Effector memory CD8-positive, alpha-beta T cell (primary cell): ENCODE results near the gene EGFLAM.

Source experiments
- ATAC-seq: fragments of 150-1000 bp; cut with Tn5 transposase; replicated peaks from 2 replicates; pipeline ENCODE4 v1.10.0; 2021; ENCODE audit warnings: mild to moderate bottlenecking, moderate library complexity
- DNase-seq, 3 experiments: peaks; one replicate each; pipeline ENCODE4 v3.0.0; 2021
- H3K27ac Mint-ChIP-seq, 2 donors: one replicate each; pipeline ENCODE4 v1.8.0; 2022; ENCODE audit warnings: mild to moderate bottlenecking in 2 of 2, mixed read lengths in 2 of 2, moderate library complexity in 2 of 2
- H3K27me3 Mint-ChIP-seq, 2 donors: one replicate each; pipeline ENCODE4 v1.8.0; 2022; ENCODE audit warnings: mixed read lengths in 2 of 2
- H3K36me3 Mint-ChIP-seq: one replicate; pipeline ENCODE4 v1.8.0; 2022; ENCODE audit warnings: mild to moderate bottlenecking, moderate library complexity, mixed read lengths; ENCODE audit not compliant: insufficient read depth
- H3K4me1 Mint-ChIP-seq, 2 donors: one replicate each; pipeline ENCODE4 v1.8.0; 2022; ENCODE audit warnings: low read depth in 2 of 2, mixed read lengths in 2 of 2
- H3K4me3 Mint-ChIP-seq, 2 donors: one replicate each; pipeline ENCODE4 v1.8.0; 2022; ENCODE audit warnings: mild to moderate bottlenecking in 2 of 2, mixed read lengths in 2 of 2, moderate library complexity in 2 of 2
- H3K9me3 Mint-ChIP-seq, 2 donors: one replicate each; pipeline ENCODE4 v1.8.0; 2022; ENCODE audit warnings: mixed read lengths in 2 of 2

EGFLAM gene

GRCh38 chr5:38465061-38465460 lies 206.7 kb downstream of the EGFLAM start:
- ATAC-seq, result no peak
- H3K36me3 Mint-ChIP-seq, result no peaks in the 10 kb centered on the region
- no peak overlapping the region for H3K4me3 Mint-ChIP-seq
- H3K27me3 Mint-ChIP-seq, result peaks cover 23 to 31% of the 10 kb centered on the region in 2 donors
- DNase-seq, result no peak
- no peak overlapping the region for H3K27ac Mint-ChIP-seq
- H3K9me3 Mint-ChIP-seq, result no peaks in the 10 kb centered on the region
- H3K4me1 Mint-ChIP-seq, result peaks cover 5% of the 10 kb centered on the region in 2 donors

- no peak overlapping the region for H3K27ac Mint-ChIP-seq
- H3K4me1 Mint-ChIP-seq, result peaks cover 5% of the 10 kb centered on the region in 2 donors
- DNase-seq (no peak), ATAC-seq (no peak)
- peaks cover 15 to 23% of the 10 kb centered on the region in 2 donors for H3K27me3 Mint-ChIP-seq
- no peaks in the 10 kb centered on the region for H3K9me3 Mint-ChIP-seq
- no peak overlapping the region for H3K4me3 Mint-ChIP-seq
- no peaks in the 10 kb centered on the region for H3K36me3 Mint-ChIP-seq
Measured at GRCh38 chr5:38465702-38466423, 207.5 kb downstream of the EGFLAM start.

- no peaks in the 10 kb centered on the region for H3K9me3 Mint-ChIP-seq
- ATAC-seq, result no peak
Measured at GRCh38 chr5:38466424-38467189, 208.2 kb downstream of the EGFLAM start.

GRCh38 chr5:38467353-38468040 lies 209.1 kb downstream of the EGFLAM start:
- H3K36me3 Mint-ChIP-seq, result no peaks in the 10 kb centered on the region
- peaks cover under 1% of the 10 kb centered on the region in 2 donors for H3K4me1 Mint-ChIP-seq
- H3K4me3 Mint-ChIP-seq, result no peak overlapping the region
- H3K27me3 Mint-ChIP-seq, result peaks cover 19 to 28% of the 10 kb centered on the region in 2 donors
- H3K27ac Mint-ChIP-seq, result no peak overlapping the region
- ATAC-seq (no peak), DNase-seq (no peak)
- no peaks in the 10 kb centered on the region for H3K9me3 Mint-ChIP-seq

More at GRCh38 chr5:38466424-38467189, 208.2 kb downstream of the EGFLAM start:
- Mint-ChIP-seq H3K36me3 (no peaks in the 10 kb centered on the region), H3K4me1 (peaks cover 5% of the 10 kb centered on the region in 2 donors), H3K27ac (no peak overlapping the region), H3K4me3 (no peak overlapping the region), H3K27me3 (peaks cover 18 to 26% of the 10 kb centered on the region in 2 donors)
- no peak for DNase-seq

- Mint-ChIP-seq H3K27me3 (peaks cover 22 to 33% of the 10 kb centered on the region in 2 donors), H3K27ac (no peak overlapping the region), H3K9me3 (no peaks in the 10 kb centered on the region), H3K4me1 (peaks cover 0 to 2% of the 10 kb centered on the region in 2 donors), H3K36me3 (no peaks in the 10 kb centered on the region), H3K4me3 (no peak overlapping the region)
- ATAC-seq (no peak), DNase-seq (no peak)
Measured at GRCh38 chr5:38468202-38468673, 209.9 kb downstream of the EGFLAM start.

GRCh38 chr5:38468978-38469706 lies 210.8 kb downstream of the EGFLAM start:
- Mint-ChIP-seq H3K36me3 (no peaks in the 10 kb centered on the region), H3K4me1 (peaks cover 0 to 2% of the 10 kb centered on the region in 2 donors), H3K27me3 (peaks cover 31 to 38% of the 10 kb centered on the region in 2 donors), H3K4me3 (no peak overlapping the region), H3K27ac (no peak overlapping the region), H3K9me3 (no peaks in the 10 kb centered on the region)
- ATAC-seq, result no peak
- DNase-seq, result no peak

- Mint-ChIP-seq H3K4me1 (peaks cover 0 to 2% of the 10 kb centered on the region in 2 donors), H3K27ac (no peak overlapping the region), H3K27me3 (peaks cover 37 to 44% of the 10 kb centered on the region in 2 donors), H3K36me3 (no peaks in the 10 kb centered on the region), H3K9me3 (no peaks in the 10 kb centered on the region), H3K4me3 (no peak overlapping the region)
- no peak for ATAC-seq
- DNase-seq, result no peak
Measured at GRCh38 chr5:38469707-38470267, 211.4 kb downstream of the EGFLAM start.

GRCh38 chr5:38471709-38472108 lies 213.3 kb downstream of the EGFLAM start:
- Mint-ChIP-seq H3K27ac (no peak overlapping the region), H3K4me1 (peaks cover 0 to 2% of the 10 kb centered on the region in 2 donors), H3K27me3 (peaks cover 48 to 52% of the 10 kb centered on the region in 2 donors), H3K9me3 (no peaks in the 10 kb centered on the region), H3K4me3 (no peak overlapping the region), H3K36me3 (no peaks in the 10 kb centered on the region)
- ATAC-seq (no peak), DNase-seq (no peak)

- DNase-seq (no peak), ATAC-seq (no peak)
- Mint-ChIP-seq H3K4me3 (no peak overlapping the region), H3K27me3 (peaks cover 55 to 57% of the 10 kb centered on the region in 2 donors), H3K36me3 (no peaks in the 10 kb centered on the region), H3K4me1 (peaks cover 0 to 2% of the 10 kb centered on the region in 2 donors), H3K9me3 (no peaks in the 10 kb centered on the region), H3K27ac (no peak overlapping the region)
Measured at GRCh38 chr5:38472541-38472940, 214.2 kb downstream of the EGFLAM start.

- ATAC-seq (no peak), DNase-seq (no peak)
- no peak overlapping the region for H3K27ac Mint-ChIP-seq
Measured at GRCh38 chr5:38473008-38473407, 214.6 kb downstream of the EGFLAM start.

GRCh38 chr5:38478166-38478565 lies 219.8 kb downstream of the EGFLAM start:
- no peak overlapping the region for H3K4me3 Mint-ChIP-seq
- H3K9me3 Mint-ChIP-seq, result no peaks in the 10 kb centered on the region
- no peak for DNase-seq
- no peaks in the 10 kb centered on the region for H3K4me1 Mint-ChIP-seq
- H3K27ac Mint-ChIP-seq, result no peak overlapping the region
- H3K36me3 Mint-ChIP-seq, result no peaks in the 10 kb centered on the region
- H3K27me3 Mint-ChIP-seq, result peaks cover 59 to 74% of the 10 kb centered on the region in 2 donors
- ATAC-seq, result no peak

More at GRCh38 chr5:38473008-38473407, 214.6 kb downstream of the EGFLAM start:
- no peak overlapping the region for H3K4me3 Mint-ChIP-seq
- H3K9me3 Mint-ChIP-seq, result no peaks in the 10 kb centered on the region
- H3K27me3 Mint-ChIP-seq, result peaks cover 60 to 61% of the 10 kb centered on the region in 2 donors
- no peaks in the 10 kb centered on the region for H3K36me3 Mint-ChIP-seq
- peaks cover 0 to 2% of the 10 kb centered on the region in 2 donors for H3K4me1 Mint-ChIP-seq

GRCh38 chr5:38478878-38479277 lies 220.5 kb downstream of the EGFLAM start:
- no peak overlapping the region for H3K4me3 Mint-ChIP-seq
- H3K4me1 Mint-ChIP-seq, result no peaks in the 10 kb centered on the region
- no peaks in the 10 kb centered on the region for H3K9me3 Mint-ChIP-seq
- H3K27ac Mint-ChIP-seq, result no peak overlapping the region
- DNase-seq (no peak), ATAC-seq (no peak)
- H3K36me3 Mint-ChIP-seq, result no peaks in the 10 kb centered on the region
- peaks cover 59 to 71% of the 10 kb centered on the region in 2 donors for H3K27me3 Mint-ChIP-seq
